Adrenal gland (tissue), 12 donors: ENCODE measurements around the gene UQCR10. TPM values are rescaled to one million over a fixed set of nuclear protein-coding genes. Genes with fewer than 3 reads are reported as not detected.

Experiments used
- DNase-seq, 7 donors: peaks; one replicate each; pipeline ENCODE4 v3.0.0-alpha.2; 2019 to 2020
- H3K27ac ChIP-seq, 5 donors: fragments of 200-600 bp; sonication (generic) in 4 of 5; 1 replicate in 3 of 5; 2 replicates in 2 of 5; pipeline versions ENCODE4 v1.5.1 to v1.8.0; 2016 to 2020; ENCODE audit warnings: mild to moderate bottlenecking in 1 of 5
- H3K27me3 ChIP-seq: fragments of 200-600 bp; 2 replicates; pipeline ENCODE4 v1.8.0; 2021
- H3K36me3 ChIP-seq, 2 donors: fragments of 200-600 bp; replicated peaks in 1 of 2; 1 replicate in 1 of 2; 2 replicates in 1 of 2; pipeline versions ENCODE4 v1.5.1 to v1.8.0; 2018 to 2022
- H3K4me1 ChIP-seq, 2 donors: fragments of 200-600 bp; replicated peaks in 1 of 2; 1 replicate in 1 of 2; 2 replicates in 1 of 2; pipeline versions ENCODE4 v1.5.1 to v1.8.0; 2018 to 2021
- H3K4me3 ChIP-seq, 4 donors: fragments of 200-600 bp; sonication (generic) in 3 of 4; one replicate each; pipeline ENCODE4 v1.5.1; 2016 to 2018
- H3K9me3 ChIP-seq, 3 donors: fragments of 200-600 bp; sonication (generic) in 1 of 3; replicated peaks in 1 of 3; 1 replicate in 2 of 3; 2 replicates in 1 of 3; pipeline versions ENCODE4 v1.5.1 to v1.8.0; 2016 to 2021
- CTCF ChIP-seq, 6 experiments: fragments of 450-650 bp in 4 of 6; fragments of 200-600 bp in 2 of 6; sonication (generic) in 1 of 6; IDR thresholded peaks; 1 replicate in 5 of 6; 2 replicates in 1 of 6; pipeline versions ENCODE4 v1.5.1 to v1.8.0; 2016 to 2021; ENCODE audit warnings: antibody characterized with exemption in 6 of 6, mild to moderate bottlenecking in 2 of 6, moderate library complexity in 1 of 6
- POLR2A ChIP-seq, 2 donors: fragments of 450-650 bp; IDR thresholded peaks; one replicate each; pipeline ENCODE4 v1.6.1; 2017; ENCODE audit warnings: antibody characterized with exemption in 2 of 2, mild to moderate bottlenecking in 2 of 2, moderate library complexity in 1 of 2
- WGBS, 4 donors: extraction: QIAGEN DNeasy Blood & Tissue Kit in 2 of 4; methylation state at CpG; one replicate each; pipeline versions ENCODE4 v1.1.5 to v1.1.7; 2013 to 2017; 5-methylcytosine and 5-hydroxymethylcytosine counted together
- intact Hi-C, 2 donors: fragments of 100-400 bp; cut with DNase I; formaldehyde crosslinking; loops; one replicate each; pipeline versions ENCODE4 v1.14.1 to v1.15.0; 2022 to 2023
- polyA plus RNA-seq, 3 donors: library from polyadenylated mRNA; stranded (reverse); fragments of 200-250 nt in 2 of 3; fragments of 350-450 nt in 1 of 3; fragmentation: Illumina TruSeq in 1 of 3; extraction: RNeasy Lipid Tissue Mini Kit (QIAGEN cat#74804) in 1 of 3; gene quantifications; one replicate each; pipeline ENCODE4 v1.2.3, GENCODE V29; 2013 to 2014
- total RNA-seq, 9 donors: library from RNA; depleted of rRNA in 4 of 9; stranded (reverse); fragments of >200 nt in 4 of 9; fragments of 120-200 nt in 1 of 9; fragmentation: NEBNext Ultra II Directional in 1 of 9; extraction: Animal tissue kit (Norgen Biotek cat#: 25700) in 1 of 9; gene quantifications; one replicate each; pipeline versions ENCODE4 v1.1.0 to v1.2.4, GENCODE V29; 2013 to 2023
- donor health status: healthy with polysubstance abuse.
- donor health status: Bipolar disorder and iron deficiency.
- donor health status: DM: yes; HTN: yes; CAD: no.
- donor health status: DM: no; HTN: no; CAD: no.
- donor health status: DM: no; HTN: no; CAD: no.
- donor health status: DM: yes; HTN: yes; CAD: no.

The UQCR10 gene
- total and polyA plus RNA-seq, 12 donors: 51.3 to 489 (median 187) TPM

GRCh38 chr22:29780748-29781676, 13.8 kb downstream of the UQCR10 start:
- H3K27me3 ChIP-seq: no peaks in the 10 kb centered on the region
- peak in 1 of 7 donors; percentile 24 for DNase-seq
- H3K4me3 ChIP-seq: no peak overlapping the region
- H3K4me1 ChIP-seq: peaks cover 53 to 56% of the 10 kb centered on the region in 2 donors
- no peak for TF ChIP-seq CTCF (IDR thresholded peaks at IDR 0.05)
- no peak for TF ChIP-seq POLR2A (IDR thresholded peaks at IDR 0.05)
- 38 to 52% (median 45%) methylated on average over 8 of the region's 8 CpGs for WGBS, 4 donors
- no peaks in the 10 kb centered on the region for H3K36me3 ChIP-seq
- intact Hi-C loops: no loop called here
- peak overlapping the region; percentile 15 to 87 (median 72) for H3K27ac ChIP-seq
- no peaks in the 10 kb centered on the region for H3K9me3 ChIP-seq

GRCh38 chr22:29782061-29782845, 15.1 kb downstream of the UQCR10 start:
- TF ChIP-seq POLR2A (IDR thresholded peaks at IDR 0.05) (peak in 1 of 2 donors; percentile 39), CTCF (IDR thresholded peaks at IDR 0.05) (no peak)
- intact Hi-C loops: no loop called here
- peak; percentile 74 to 92 (median 89) for DNase-seq
- WGBS, 4 donors: 30 to 86% (median 59%) methylated on average over 3 to 7 of the region's 7 CpGs
- Histone ChIP-seq H3K9me3 (no peaks in the 10 kb centered on the region), H3K27ac (peak overlapping the region; percentile 24 to 87 (median 72)), H3K4me1 (peaks cover 53 to 57% of the 10 kb centered on the region in 2 donors), H3K27me3 (no peaks in the 10 kb centered on the region), H3K4me3 (no peak overlapping the region), H3K36me3 (no peaks in the 10 kb centered on the region)

- TF ChIP-seq POLR2A (IDR thresholded peaks at IDR 0.05) (no peak), CTCF (IDR thresholded peaks at IDR 0.05) (no peak)
- WGBS, 4 donors: 19 to 31% (median 25%) methylated on average over 9 of the region's 9 CpGs
- Histone ChIP-seq H3K36me3 (peaks cover 0 to 14% of the 10 kb centered on the region in 2 donors), H3K4me1 (peaks cover 50 to 63% of the 10 kb centered on the region in 2 donors), H3K9me3 (no peaks in the 10 kb centered on the region), H3K4me3 (no peak overlapping the region), H3K27me3 (no peaks in the 10 kb centered on the region), H3K27ac (peak overlapping the region; percentile 19 to 87 (median 79))
- intact Hi-C loops: no loop called here
- peak; percentile 59 to 92 (median 86) for DNase-seq
These were observed 17.5 kb downstream of the UQCR10 start for GRCh38 chr22:29784451-29785361.
